Psoas muscle (tissue), 8 donors: Measurements from ENCODE around the gene SYNJ2BP. TPM values are rescaled to one million over a fixed set of nuclear protein-coding genes. Genes with fewer than 3 reads are reported as not detected.
"Not testable (repeated sequence)": the region's sequence is repeated elsewhere in the genome, so short reads cannot be mapped to it uniquely, and the experiment has no call there.

Source experiments
- ATAC-seq, 4 donors: fragments of 200-7000 bp; cut with Tn5 transposase; one replicate each; pipeline ENCODE4 v1.9.1; 2020; ENCODE audit warnings: moderate library complexity in 3 of 4, mild to moderate bottlenecking in 2 of 4
- DNase-seq, 2 donors: peaks; one replicate each; pipeline ENCODE4 v3.0.0-alpha.2; 2020
- H3K27ac ChIP-seq: fragments of 200-600 bp; one replicate; pipeline ENCODE4 v1.8.0; 2022
- H3K27me3 ChIP-seq, 3 donors: fragments of 200-600 bp in 1 of 3; one replicate each; pipeline versions ENCODE4 v1.6.1 to v1.8.0; 2013 to 2022; ENCODE audit warnings: low read length in 2 of 3, mild to moderate bottlenecking in 2 of 3, moderate library complexity in 1 of 3; ENCODE audit not compliant: insufficient read depth in 3 of 3
- H3K36me3 ChIP-seq, 2 donors: fragments of 200-600 bp in 1 of 2; one replicate each; pipeline versions ENCODE4 v1.6.1 to v1.8.0; 2013 to 2022; ENCODE audit warnings: low read depth in 1 of 2, mild to moderate bottlenecking in 1 of 2, moderate library complexity in 1 of 2; ENCODE audit not compliant: insufficient read depth in 1 of 2
- H3K4me1 ChIP-seq: fragments of 200-600 bp; one replicate; pipeline ENCODE4 v1.8.0; 2022
- H3K4me3 ChIP-seq: fragments of 200-600 bp; one replicate; pipeline ENCODE4 v1.8.0; 2022; ENCODE audit warnings: mild to moderate bottlenecking
- H3K9me3 ChIP-seq: fragments of 200-600 bp; one replicate; pipeline ENCODE4 v1.8.0; 2022
- CTCF ChIP-seq: fragments of 200-600 bp; IDR thresholded peaks from one replicate; pipeline ENCODE4 v1.8.0; 2022; ENCODE audit warnings: antibody characterized with exemption
- WGBS, 3 donors: extraction: QIAGEN DNeasy Blood & Tissue Kit; methylation state at CpG; one replicate each; pipeline versions ENCODE4 v1.1.6 to v1.1.7; 2013; 5-methylcytosine and 5-hydroxymethylcytosine counted together
- intact Hi-C, 2 donors: fragments of 100-400 bp; cut with DNase I; formaldehyde crosslinking; loops; one replicate each; pipeline versions ENCODE4 v1.11.0 to v1.14.2; 2022
- polyA plus RNA-seq, 3 donors: library from polyadenylated mRNA; stranded (reverse); fragments of 200-250 nt; gene quantifications; one replicate each; pipeline ENCODE4 v1.2.3, GENCODE V29; 2013
- total RNA-seq, 4 donors: library from RNA; stranded (reverse); fragmentation: NEBNext Ultra II Directional in 2 of 4; extraction: Animal tissue kit (Norgen Biotek cat#: 25700) in 2 of 4; gene quantifications; one replicate each; pipeline versions ENCODE4 v1.2.1 to v1.2.4, GENCODE V29; 2021 to 2023
- donor health status: healthy with polysubstance abuse.
- donor health status: DM: no; HTN: no; CAD: no; lungs with moderate emphysema.
- donor health status: Bipolar disorder and iron deficiency.
- donor health status: healthy.
- donor health status: DM: yes; HTN: yes; CAD: no.
- donor health status: DM: no; HTN: no; CAD: no.
- donor health status: DM: no; HTN: no; CAD: no.
- donor health status: DM: yes; HTN: yes; CAD: no.

SYNJ2BP gene
- total and polyA plus RNA-seq, 7 donors = 12.6 to 46.5 (median 27.9) TPM

GRCh38 chr14:70422538-70422937 is 5.6 kb upstream of the SYNJ2BP start:
- Histone ChIP-seq H3K9me3 (no peaks in the 10 kb centered on the region), H3K27ac (no peak overlapping the region), H3K4me3 (no peak overlapping the region), H3K4me1 (peaks cover 6% of the 10 kb centered on the region), H3K27me3 (no peaks in the 10 kb centered on the region), H3K36me3 (no peaks in the 10 kb centered on the region)
- TF ChIP-seq CTCF = no peak
- DNase-seq (no peak), ATAC-seq (peak in 3 of 4 donors; percentile 62 to 79 (median 77))
- 35 to 46% (median 46%) methylated on average over 2 of the region's 2 CpGs for WGBS, 3 donors
- intact Hi-C loops = no loop called here

- intact Hi-C loops, H3K9me3 ChIP-seq, ATAC-seq, DNase-seq, H3K27me3 ChIP-seq, H3K4me3 ChIP-seq, H3K36me3 ChIP-seq, H3K27ac ChIP-seq, H3K4me1 ChIP-seq: not testable (repeated sequence)
- WGBS, 3 donors = 57 to 64% (median 62%) methylated on average over 4 of the region's 4 CpGs
Observed at GRCh38 chr14:70419270-70419931, 2.5 kb upstream of the SYNJ2BP start.

GRCh38 chr14:70416338-70416724 is 559 bp downstream of the SYNJ2BP start:
- Histone ChIP-seq H3K9me3 (no peaks in the 10 kb centered on the region), H3K4me1 (peaks cover 4% of the 10 kb centered on the region), H3K27ac (peak overlapping the region; percentile 60), H3K27me3 (no peaks in the 10 kb centered on the region), H3K4me3 (peak overlapping the region; percentile 71), H3K36me3 (no peaks in the 10 kb centered on the region)
- DNase-seq (no peak), ATAC-seq (peak in 1 of 4 donors; percentile 65)
- no peak for TF ChIP-seq CTCF
- intact Hi-C loops = no loop called here
- 4 to 5% (median 4%) methylated on average over 9 of the region's 9 CpGs for WGBS, 3 donors

DNA sequence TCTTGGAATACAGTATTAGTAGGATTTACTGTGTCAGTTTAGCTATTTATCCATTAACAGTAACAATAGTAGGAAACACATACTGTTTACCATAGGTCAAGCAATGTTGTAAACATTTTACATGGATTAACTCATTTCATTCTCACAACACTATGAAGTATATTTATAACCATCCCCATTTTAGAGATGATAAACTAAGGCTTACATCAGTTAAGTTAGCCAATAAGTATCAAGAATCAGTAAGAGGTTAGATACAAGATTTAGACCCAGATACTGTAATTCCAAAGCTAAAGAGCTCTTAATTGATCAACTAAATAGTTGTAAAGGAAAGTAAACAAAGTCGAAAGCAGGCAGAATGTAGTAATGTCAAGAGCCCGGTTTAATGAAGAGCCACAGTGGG is 1.1 kb downstream of the SYNJ2BP start:
- DNase-seq (no peak), ATAC-seq (no peak)
- WGBS, 3 donors = 51 to 54% (median 53%) methylated on average over 2 of the region's 2 CpGs
- no peak for TF ChIP-seq CTCF
- H3K27ac ChIP-seq = no peak overlapping the region
- no peaks in the 10 kb centered on the region for H3K36me3 ChIP-seq
- H3K4me3 ChIP-seq = peak overlapping the region; percentile 71
- no peaks in the 10 kb centered on the region for H3K27me3 ChIP-seq
- intact Hi-C loops = no loop called here
- H3K4me1 ChIP-seq = peaks cover 4% of the 10 kb centered on the region
- no peaks in the 10 kb centered on the region for H3K9me3 ChIP-seq

DNA sequence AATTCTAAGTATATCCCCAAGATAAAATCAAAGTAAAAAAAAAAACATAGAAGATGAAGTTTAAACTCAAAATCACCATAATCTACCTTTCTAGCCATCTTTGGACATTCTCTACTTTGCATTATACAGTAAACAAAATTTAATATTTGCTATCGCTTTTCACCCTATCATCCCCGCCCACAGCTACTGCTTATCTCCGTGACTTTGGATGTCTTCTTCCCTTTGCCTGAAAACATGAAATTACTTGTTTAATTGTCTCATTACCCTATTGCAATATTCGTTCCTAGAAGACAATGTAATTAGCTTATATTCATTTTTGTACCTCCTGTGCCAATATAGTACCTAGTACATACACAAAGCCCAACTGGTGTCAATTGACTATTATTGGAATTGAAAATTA is 9.3 kb downstream of the SYNJ2BP start:
- 96 to 97% (median 97%) methylated on average over 4 of the region's 4 CpGs for WGBS, 3 donors
- Histone ChIP-seq H3K9me3 (no peaks in the 10 kb centered on the region), H3K36me3 (no peaks in the 10 kb centered on the region), H3K27ac (no peak overlapping the region), H3K27me3 (no peaks in the 10 kb centered on the region), H3K4me1 (peaks cover 4% of the 10 kb centered on the region), H3K4me3 (no peak overlapping the region)
- no peak for TF ChIP-seq CTCF
- ATAC-seq (no peak), DNase-seq (no peak)
- intact Hi-C loops = no loop called here

DNA sequence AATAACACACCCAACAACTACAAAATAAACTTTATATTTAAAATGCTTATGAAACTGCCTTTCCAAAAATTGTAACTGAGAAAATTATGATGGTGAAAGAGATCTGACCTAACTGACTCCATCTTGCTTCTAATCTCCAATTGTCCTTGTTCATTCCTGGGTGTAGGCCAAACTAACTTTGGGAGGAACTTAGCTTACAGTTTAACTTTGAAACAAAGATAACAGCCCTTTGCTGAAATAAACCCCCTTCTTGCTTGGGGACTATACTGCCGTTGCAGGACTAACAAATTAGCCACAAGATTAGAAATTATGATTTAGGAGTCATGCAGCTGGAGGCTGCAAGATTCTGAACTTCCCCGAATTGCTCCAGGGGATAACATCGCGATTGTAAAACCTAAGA is 10.7 kb downstream of the SYNJ2BP start:
- H3K9me3 ChIP-seq, intact Hi-C loops, H3K4me3 ChIP-seq, DNase-seq, H3K36me3 ChIP-seq, H3K27ac ChIP-seq, H3K4me1 ChIP-seq, ATAC-seq, H3K27me3 ChIP-seq: not testable (repeated sequence)
- 87 to 89% (median 87%) methylated on average over 4 of the region's 4 CpGs for WGBS, 3 donors

- intact Hi-C loops, H3K36me3 ChIP-seq, H3K4me1 ChIP-seq, ATAC-seq, DNase-seq, H3K4me3 ChIP-seq, H3K27ac ChIP-seq, H3K9me3 ChIP-seq, H3K27me3 ChIP-seq: not testable (repeated sequence)
- 54 to 67% (median 58%) methylated on average over 4 of the region's 4 CpGs for WGBS, 3 donors
Observed at GRCh38 chr14:70403335-70403734, 13.6 kb downstream of the SYNJ2BP start.
